NCI-H774 (cell line): ENCODE data around the gene LCNL1.

Experiments used
- DNase-seq: peaks from one replicate; lab custom pipeline; 2025; lab: John Stamatoyannopoulos, UW

Gene LCNL1

GRCh38 chr9:136975644-136976043 lies 7.1 kb upstream of the LCNL1 start:
- DNase-seq: no peak

- no peak for DNase-seq
Measured at GRCh38 chr9:136977223-136977622, 5.6 kb upstream of the LCNL1 start, which contains the start of gene PTGDS. TSS of gene PTGDS (plus strand) at chr9:136977504. CDS start at chr9:136977579, 75 bp downstream.

GRCh38 chr9:136977649-136978072 lies 5.1 kb upstream of the LCNL1 start:
- no peak for DNase-seq

- peak; percentile 56 for DNase-seq
Measured at GRCh38 chr9:136978073-136978864, 4.5 kb upstream of the LCNL1 start.

GRCh38 chr9:136978865-136979544 lies 3.8 kb upstream of the LCNL1 start:
- no peak for DNase-seq

GRCh38 chr9:136979769-136980587 lies 2.8 kb upstream of the LCNL1 start:
- no peak for DNase-seq

- no peak for DNase-seq
Measured at GRCh38 chr9:136980669-136981478, 1.9 kb upstream of the LCNL1 start.

GRCh38 chr9:136981588-136982231 lies 1.1 kb upstream of the LCNL1 start:
- DNase-seq: no peak

GRCh38 chr9:136983167-136983566 lies 374 bp downstream of the LCNL1 start:
- DNase-seq: no peak

- DNase-seq: no peak
Measured at GRCh38 chr9:136983656-136984314, 992 bp downstream of the LCNL1 start.

GRCh38 chr9:136984464-136985026 lies 1.8 kb downstream of the LCNL1 start:
- no peak for DNase-seq

- DNase-seq: no peak
Measured at GRCh38 chr9:136985027-136985602, 2.3 kb downstream of the LCNL1 start.

GRCh38 chr9:136985853-136986252 lies 3.1 kb downstream of the LCNL1 start:
- DNase-seq: no peak

GRCh38 chr9:136988872-136989271 lies 6.1 kb downstream of the LCNL1 start:
- DNase-seq: no peak

- DNase-seq: peak; percentile 90
Measured at GRCh38 chr9:136990242-136990911, 7.6 kb downstream of the LCNL1 start.

- peak; percentile 88 for DNase-seq
Measured at GRCh38 chr9:136991993-136992818, 9.4 kb downstream of the LCNL1 start, which contains the start of gene PAXX. TSS of gene PAXX (plus strand) at chr9:136992422. CDS start at chr9:136992444, 22 bp downstream.

- no peak for DNase-seq
Measured at GRCh38 chr9:136992819-136993369, 10.1 kb downstream of the LCNL1 start.
